Stimulated activated CD4-positive, alpha-beta T cell treated with anti-CD3 and anti-CD28 coated beads, Interleukin-1b, Interleukin-23, amount 100 ng/mL, for 48 hours (primary cell): ENCODE measurements around the gene SWI5.
A peak's percentile ranks its signal among the peaks of the same experiment; 100 is the strongest.

Experiments
- DNase-seq: peaks from one replicate; pipeline ENCODE4 v3.0.0-alpha.2; 2020

The SWI5 gene

GRCh38 chr9:128252317-128253139 is 23.5 kb upstream of the SWI5 start:
- no peak for DNase-seq

- DNase-seq: no peak
Observed at GRCh38 chr9:128253140-128253990, 22.7 kb upstream of the SWI5 start.

- no peak for DNase-seq
Observed at GRCh38 chr9:128253991-128254346, 22.1 kb upstream of the SWI5 start.

GRCh38 chr9:128254362-128254761 is 21.7 kb upstream of the SWI5 start:
- no peak for DNase-seq

- peak; percentile 39 for DNase-seq
Observed at GRCh38 chr9:128254855-128255759, 21.0 kb upstream of the SWI5 start.

- no peak for DNase-seq
Observed at GRCh38 chr9:128257086-128257825, 18.8 kb upstream of the SWI5 start.

- DNase-seq: no peak
Observed at GRCh38 chr9:128257907-128258306, 18.2 kb upstream of the SWI5 start.

GRCh38 chr9:128258326-128258725 is 17.8 kb upstream of the SWI5 start:
- no peak for DNase-seq

- DNase-seq: no peak
Observed at GRCh38 chr9:128259156-128259555, 16.9 kb upstream of the SWI5 start.

- DNase-seq: no peak
Observed at GRCh38 chr9:128260340-128260739, 15.7 kb upstream of the SWI5 start.

- DNase-seq: no peak
Observed at GRCh38 chr9:128262687-128263086, 13.4 kb upstream of the SWI5 start.

- DNase-seq: no peak
Observed at GRCh38 chr9:128265348-128265847, 10.7 kb upstream of the SWI5 start.

- no peak for DNase-seq
Observed at GRCh38 chr9:128266868-128267590, 9.0 kb upstream of the SWI5 start.

- no peak for DNase-seq
Observed at GRCh38 chr9:128271112-128271511, 5.0 kb upstream of the SWI5 start.

- no peak for DNase-seq
Observed at GRCh38 chr9:128271512-128271911, 4.6 kb upstream of the SWI5 start.

- DNase-seq: no peak
Observed at GRCh38 chr9:128274245-128274644, 1.8 kb upstream of the SWI5 start.

GRCh38 chr9:128275198-128276007 is 673 bp upstream of the SWI5 start, which contains the start of gene GOLGA2:
GOLGA2 (minus strand) TSS chr9:128276007; CDS start chr9:128275976, 31 bp downstream.
- DNase-seq: no peak

GRCh38 chr9:128276574-128277270 is 646 bp downstream of the SWI5 start:
- DNase-seq: no peak
